Panc1 (cell line): ENCODE results near the gene SUFU. TPM values are rescaled to one million over a fixed set of nuclear protein-coding genes. Genes with fewer than 3 reads are reported as not detected.
A peak's percentile ranks its signal among the peaks of the same experiment; 100 is the strongest.

ENCODE experiments used
- ATAC-seq: fragments of 200-7000 bp; cut with Tn5 transposase; 2 replicates; pipeline ENCODE4 v1.9.1; 2020; ENCODE audit warnings: mild to moderate bottlenecking, moderate library complexity
- BruUV-seq: library from RNA; stranded (reverse); fragments of 400-500 nt; replicated peaks from 2 replicates; lab custom pipeline; 2021; lab: Mats Ljungman, UMichigan
- CTCF ChIA-PET: fragments of 300-600 bp; sonication (Branson Sonifier 250); formaldehyde crosslinking; loops from one replicate; lab custom pipeline; 2022; ENCODE audit warnings: antibody characterized with exemption; lab: Charles Lee
- POLR2A ChIA-PET: fragments of 300-600 bp; sonication (Branson Sonifier 250); formaldehyde crosslinking; loops from one replicate; lab custom pipeline; 2022; ENCODE audit warnings: antibody characterized with exemption; lab: Charles Lee
- DNase-seq: peaks from one replicate; pipeline ENCODE4 v3.0.0-alpha.2; 2010; ENCODE audit warnings: low read depth, low spot score
- H3K27ac ChIP-seq: 2 replicates; pipeline ENCODE4 v1.5.1; 2011; ENCODE audit warnings: mild to moderate bottlenecking, low read length, inconsistent platforms
- H3K27me3 ChIP-seq: fragments of 200-500 bp; sonication (Bioruptor generic); 2 replicates; pipeline ENCODE4 v1.6.0; 2014; ENCODE audit warnings: low read length, inconsistent platforms; ENCODE audit not compliant: control insufficient read depth, insufficient read depth
- H3K36me3 ChIP-seq: fragments of 200-500 bp; sonication (Bioruptor generic); 2 replicates; pipeline ENCODE4 v1.5.1; 2014; ENCODE audit warnings: inconsistent platforms, mild to moderate bottlenecking, low read length, moderate library complexity; ENCODE audit not compliant: control insufficient read depth, insufficient read depth
- H3K4me1 ChIP-seq: 2 replicates; pipeline ENCODE4 v1.5.1; 2011; ENCODE audit warnings: inconsistent platforms, mild to moderate bottlenecking, low read length, moderate library complexity; ENCODE audit not compliant: control insufficient read depth, insufficient read depth
- H3K4me3 ChIP-seq, 2 experiments: 2 replicates each; pipeline ENCODE4 v1.5.1; 2011 to 2012; ENCODE audit warnings: low read depth in 2 of 2, low read length in 2 of 2, mild to moderate bottlenecking in 2 of 2, inconsistent platforms in 1 of 2, moderate library complexity in 1 of 2
- H3K9me3 ChIP-seq: fragments of 200-500 bp; sonication (Bioruptor generic); 2 replicates; pipeline ENCODE4 v1.5.1; 2014; ENCODE audit warnings: low read depth, mild to moderate bottlenecking, inconsistent platforms, low read length, moderate library complexity; ENCODE audit not compliant: control insufficient read depth, insufficient read depth
- POLR2AphosphoS5 ChIP-seq: IDR thresholded peaks from 2 replicates; pipeline ENCODE4 v1.6.1; 2012; ENCODE audit warnings: mild to moderate bottlenecking, low read depth, low read length, moderate library complexity
- SIN3A ChIP-seq: IDR thresholded peaks from 2 replicates; pipeline ENCODE4 v1.6.1; 2012; ENCODE audit warnings: low read depth, mild to moderate bottlenecking, low read length, moderate library complexity, borderline replicate concordance; ENCODE audit not compliant: insufficient read depth
- TCF7L2 ChIP-seq: IDR thresholded peaks from 2 replicates; pipeline ENCODE4 v1.6.1; 2011; ENCODE audit warnings: mild to moderate bottlenecking, low read depth, low read length, inconsistent platforms
- in situ Hi-C: cut with HindIII; loops from 2 replicates; pipeline ENCODE4 v1.10.0; 2016; ENCODE audit warnings: low sequenced_read_pairs, low pct_unique_long_range_greater_than_20kb
- intact Hi-C: fragments of 100-400 bp; cut with micrococcal nuclease; formaldehyde crosslinking; loops from one replicate; pipeline ENCODE4 v1.10.0; 2022; ENCODE audit not compliant: unreplicated experiment
- total RNA-seq: library from RNA; stranded (reverse); gene quantifications from one replicate; pipeline ENCODE4 v1.2.1, GENCODE V29; 2021; ENCODE audit not compliant: unreplicated experiment
- TF ChIP-seq, protein P1 (sequence below): fragments of 450-650 bp; IDR thresholded peaks from 2 replicates; pipeline ENCODE4 v1.5.1; 2017; ENCODE audit warnings: mild to moderate bottlenecking
- TF ChIP-seq, protein P2 (sequence below), 2 experiments: IDR thresholded peaks; 2 replicates each; pipeline ENCODE4 v1.6.1; 2011 to 2012; ENCODE audit warnings: low read depth in 2 of 2, control low read depth in 1 of 2, low read length in 1 of 2, mild to moderate bottlenecking in 1 of 2, moderate library complexity in 1 of 2; ENCODE audit not compliant: insufficient read depth in 1 of 2

The SUFU gene
- total RNA-seq, 1 experiment from 2014 or later, result 9.5 TPM

DNA sequence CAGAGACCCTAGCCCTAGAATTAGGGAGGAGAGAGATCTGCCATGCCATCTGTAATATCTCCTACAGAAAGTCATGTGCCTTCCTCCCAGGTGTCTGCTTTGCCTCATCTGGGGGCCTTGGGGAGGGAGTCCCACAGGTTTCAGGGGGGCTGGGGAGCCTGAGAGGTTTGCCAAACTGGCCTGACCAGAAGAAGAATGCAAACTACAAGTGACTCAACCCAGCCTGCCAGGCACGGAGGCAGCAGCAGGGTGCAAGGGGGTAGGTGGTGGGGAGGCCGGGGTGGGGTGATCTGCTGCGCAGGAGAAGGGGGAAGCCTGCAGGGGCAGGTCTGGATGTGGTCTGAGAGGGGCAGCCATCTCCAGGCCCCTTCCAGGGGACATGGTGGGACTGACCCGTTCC, 130.9 kb downstream of the SUFU start:
- Histone ChIP-seq H3K4me3 (no peak overlapping the region), H3K27me3 (no peaks in the 10 kb centered on the region), H3K9me3 (no peaks in the 10 kb centered on the region), H3K27ac (no peak overlapping the region), H3K36me3 (no peaks in the 10 kb centered on the region), H3K4me1 (peaks cover 10% of the 10 kb centered on the region)
- CTCF ChIA-PET, result no interaction called here
- DNase-seq (no peak), ATAC-seq (no peak)
- in situ Hi-C loops, result no loop called here
- POLR2A ChIA-PET, result no interaction called here
- no TSS peak for BruUV-seq
- intact Hi-C loops, result no loop called here
- TF ChIP-seq, protein P1, sequence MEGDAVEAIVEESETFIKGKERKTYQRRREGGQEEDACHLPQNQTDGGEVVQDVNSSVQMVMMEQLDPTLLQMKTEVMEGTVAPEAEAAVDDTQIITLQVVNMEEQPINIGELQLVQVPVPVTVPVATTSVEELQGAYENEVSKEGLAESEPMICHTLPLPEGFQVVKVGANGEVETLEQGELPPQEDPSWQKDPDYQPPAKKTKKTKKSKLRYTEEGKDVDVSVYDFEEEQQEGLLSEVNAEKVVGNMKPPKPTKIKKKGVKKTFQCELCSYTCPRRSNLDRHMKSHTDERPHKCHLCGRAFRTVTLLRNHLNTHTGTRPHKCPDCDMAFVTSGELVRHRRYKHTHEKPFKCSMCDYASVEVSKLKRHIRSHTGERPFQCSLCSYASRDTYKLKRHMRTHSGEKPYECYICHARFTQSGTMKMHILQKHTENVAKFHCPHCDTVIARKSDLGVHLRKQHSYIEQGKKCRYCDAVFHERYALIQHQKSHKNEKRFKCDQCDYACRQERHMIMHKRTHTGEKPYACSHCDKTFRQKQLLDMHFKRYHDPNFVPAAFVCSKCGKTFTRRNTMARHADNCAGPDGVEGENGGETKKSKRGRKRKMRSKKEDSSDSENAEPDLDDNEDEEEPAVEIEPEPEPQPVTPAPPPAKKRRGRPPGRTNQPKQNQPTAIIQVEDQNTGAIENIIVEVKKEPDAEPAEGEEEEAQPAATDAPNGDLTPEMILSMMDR, result no peak
- no peak for TF ChIP-seq SIN3A
- TF ChIP-seq, protein P2, sequence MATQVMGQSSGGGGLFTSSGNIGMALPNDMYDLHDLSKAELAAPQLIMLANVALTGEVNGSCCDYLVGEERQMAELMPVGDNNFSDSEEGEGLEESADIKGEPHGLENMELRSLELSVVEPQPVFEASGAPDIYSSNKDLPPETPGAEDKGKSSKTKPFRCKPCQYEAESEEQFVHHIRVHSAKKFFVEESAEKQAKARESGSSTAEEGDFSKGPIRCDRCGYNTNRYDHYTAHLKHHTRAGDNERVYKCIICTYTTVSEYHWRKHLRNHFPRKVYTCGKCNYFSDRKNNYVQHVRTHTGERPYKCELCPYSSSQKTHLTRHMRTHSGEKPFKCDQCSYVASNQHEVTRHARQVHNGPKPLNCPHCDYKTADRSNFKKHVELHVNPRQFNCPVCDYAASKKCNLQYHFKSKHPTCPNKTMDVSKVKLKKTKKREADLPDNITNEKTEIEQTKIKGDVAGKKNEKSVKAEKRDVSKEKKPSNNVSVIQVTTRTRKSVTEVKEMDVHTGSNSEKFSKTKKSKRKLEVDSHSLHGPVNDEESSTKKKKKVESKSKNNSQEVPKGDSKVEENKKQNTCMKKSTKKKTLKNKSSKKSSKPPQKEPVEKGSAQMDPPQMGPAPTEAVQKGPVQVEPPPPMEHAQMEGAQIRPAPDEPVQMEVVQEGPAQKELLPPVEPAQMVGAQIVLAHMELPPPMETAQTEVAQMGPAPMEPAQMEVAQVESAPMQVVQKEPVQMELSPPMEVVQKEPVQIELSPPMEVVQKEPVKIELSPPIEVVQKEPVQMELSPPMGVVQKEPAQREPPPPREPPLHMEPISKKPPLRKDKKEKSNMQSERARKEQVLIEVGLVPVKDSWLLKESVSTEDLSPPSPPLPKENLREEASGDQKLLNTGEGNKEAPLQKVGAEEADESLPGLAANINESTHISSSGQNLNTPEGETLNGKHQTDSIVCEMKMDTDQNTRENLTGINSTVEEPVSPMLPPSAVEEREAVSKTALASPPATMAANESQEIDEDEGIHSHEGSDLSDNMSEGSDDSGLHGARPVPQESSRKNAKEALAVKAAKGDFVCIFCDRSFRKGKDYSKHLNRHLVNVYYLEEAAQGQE (IDR thresholded peaks at IDR 0.05; ENCODE audit: insufficient read depth in 1 of 2, low read depth in 2 of 2, low read length in 1 of 2), result no peak
- no peak for TF ChIP-seq POLR2AphosphoS5
- TF ChIP-seq TCF7L2, result no peak

DNA sequence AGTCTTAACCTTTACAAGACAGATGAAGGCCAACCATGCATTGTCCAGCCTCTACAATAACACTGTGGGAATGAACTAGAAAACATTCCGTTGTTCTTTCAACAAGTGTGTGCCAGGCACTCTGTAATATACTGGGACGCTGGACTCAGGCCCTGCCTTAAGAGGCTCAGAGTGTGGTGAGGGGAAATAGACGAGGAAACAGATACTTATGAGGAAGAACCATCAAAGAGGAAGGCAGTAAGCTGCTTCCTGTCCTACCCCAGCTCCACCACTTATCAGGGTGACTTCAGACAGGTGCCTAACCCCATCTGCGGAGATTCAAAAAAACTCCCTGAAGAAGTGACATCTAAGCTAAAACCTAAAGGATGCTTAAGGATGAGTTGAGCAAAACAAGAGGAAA, 131.6 kb downstream of the SUFU start:
- H3K27ac ChIP-seq, result no peak overlapping the region
- ChIA-PET CTCF (no interaction called here), POLR2A (no interaction called here)
- peaks cover 6% of the 10 kb centered on the region for H3K4me1 ChIP-seq
- ATAC-seq (0 out of 2 replicates have a peak, but pooled peaks have one; percentile 6), DNase-seq (no peak)
- H3K4me3 ChIP-seq, result no peak overlapping the region
- H3K27me3 ChIP-seq, result no peaks in the 10 kb centered on the region
- no peaks in the 10 kb centered on the region for H3K9me3 ChIP-seq
- in situ Hi-C loops, result no loop called here
- no TSS peak for BruUV-seq
- no peak for TF ChIP-seq SIN3A
- TF ChIP-seq, protein P1, result no peak
- no peak for TF ChIP-seq POLR2AphosphoS5
- TF ChIP-seq, protein P2 (IDR thresholded peaks at IDR 0.05; ENCODE audit: insufficient read depth in 1 of 2, low read depth in 2 of 2, low read length in 1 of 2), result no peak
- TF ChIP-seq TCF7L2, result no peak
- intact Hi-C loops, result no loop called here
- H3K36me3 ChIP-seq, result no peaks in the 10 kb centered on the region
